CD4-positive, alpha-beta T cell treated with Interleukin-1 beta for 1 hour (primary cell): ENCODE measurements around the gene SLC4A4.

Experiments used
- DNase-seq, 2 donors: peaks; one replicate each; pipeline ENCODE4 v3.0.0-alpha.2; 2020 to 2022

The SLC4A4 gene

DNA sequence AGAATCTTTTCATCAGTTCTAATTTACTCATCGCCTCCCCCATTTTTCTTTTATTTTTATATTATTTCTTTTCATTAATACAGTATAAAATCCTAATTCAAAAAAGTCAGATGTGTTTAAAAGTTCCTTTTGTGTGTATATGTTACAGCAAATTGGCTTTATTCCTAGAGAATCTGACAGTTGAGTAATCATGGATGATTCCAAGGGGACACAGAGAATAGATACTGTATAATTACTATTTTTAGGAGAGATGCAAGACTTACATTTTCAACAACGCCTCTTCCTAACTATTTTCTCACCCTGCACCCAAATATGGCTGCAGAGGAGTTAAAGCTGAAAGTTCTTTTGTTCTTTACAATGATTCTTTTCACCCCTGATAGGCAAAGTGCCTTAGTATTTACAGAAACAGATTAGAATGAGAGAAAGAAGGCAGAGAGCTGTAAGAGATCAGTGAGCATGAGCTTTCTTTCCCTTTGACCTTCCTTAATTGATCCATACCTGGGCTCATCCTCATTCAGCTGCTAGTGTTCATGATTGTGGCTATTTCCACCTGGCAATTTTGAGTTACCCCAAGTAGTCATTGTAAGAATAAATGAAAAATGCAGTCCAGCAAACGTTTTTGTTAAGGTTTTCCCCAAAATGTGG lies 210.8 kb downstream of the SLC4A4 start:
- DNase-seq, result no peak

- no peak for DNase-seq
These were observed 211.7 kb downstream of the SLC4A4 start for GRCh38 chr4:71550220-71551165.

DNA sequence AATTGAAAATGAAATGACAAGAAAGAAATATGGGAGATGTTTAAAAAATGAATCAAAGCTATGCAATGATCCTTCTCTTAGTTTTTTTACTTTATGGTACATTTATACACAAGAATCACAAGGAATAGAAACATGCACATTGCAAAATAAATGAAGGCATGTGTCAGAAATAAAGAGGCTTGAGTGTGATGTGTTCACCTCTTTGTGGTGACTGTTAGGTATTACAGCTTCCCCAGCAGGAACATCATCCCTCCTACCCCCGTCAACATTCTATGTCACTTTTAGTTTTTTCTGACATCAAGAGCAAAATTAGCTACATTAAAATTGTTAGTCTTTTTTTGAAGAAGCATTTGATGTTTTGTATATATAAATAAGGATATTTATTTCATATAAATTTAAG lies 214.8 kb downstream of the SLC4A4 start:
- no peak for DNase-seq

DNA sequence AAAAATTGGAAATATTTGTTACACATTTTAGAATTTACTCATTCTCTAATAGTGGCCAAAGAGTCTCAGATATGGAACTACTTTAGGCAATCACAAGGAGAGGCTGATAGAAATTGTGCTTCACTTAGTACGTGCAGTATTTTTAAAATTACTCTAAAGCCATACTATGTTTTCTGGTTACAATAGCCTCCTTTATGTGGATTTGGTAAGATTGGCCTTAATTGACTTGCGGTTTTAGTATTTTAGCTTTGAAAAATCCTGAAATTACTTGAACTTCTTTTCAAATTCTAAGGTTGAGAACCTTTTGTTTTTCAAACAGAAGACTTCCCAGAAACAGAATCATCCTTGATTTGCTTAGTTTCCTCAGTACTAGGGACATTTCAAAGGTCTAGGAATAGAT lies 215.2 kb downstream of the SLC4A4 start:
- no peak for DNase-seq

DNA sequence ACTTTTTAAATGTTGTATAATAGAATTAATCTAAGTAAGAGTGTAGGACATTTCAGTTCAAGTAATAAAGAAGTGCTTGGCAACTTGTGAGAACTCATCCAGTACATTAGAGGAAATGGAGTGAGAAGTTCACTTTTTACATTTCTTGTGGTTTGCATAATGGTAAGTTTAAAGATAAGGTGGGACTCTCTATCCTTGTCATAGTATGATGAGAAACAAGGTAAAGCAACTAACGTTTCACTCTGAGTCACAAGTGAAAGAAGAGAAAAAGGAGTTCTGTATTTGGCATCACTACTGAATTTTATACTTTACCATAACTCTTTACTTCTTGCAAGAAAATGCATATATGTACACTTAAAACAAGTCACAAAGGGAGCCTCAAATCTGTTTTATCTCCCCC lies 219.4 kb downstream of the SLC4A4 start:
- no peak for DNase-seq

- DNase-seq, result no peak
These were observed 221.2 kb downstream of the SLC4A4 start for GRCh38 chr4:71559957-71560571.

DNA sequence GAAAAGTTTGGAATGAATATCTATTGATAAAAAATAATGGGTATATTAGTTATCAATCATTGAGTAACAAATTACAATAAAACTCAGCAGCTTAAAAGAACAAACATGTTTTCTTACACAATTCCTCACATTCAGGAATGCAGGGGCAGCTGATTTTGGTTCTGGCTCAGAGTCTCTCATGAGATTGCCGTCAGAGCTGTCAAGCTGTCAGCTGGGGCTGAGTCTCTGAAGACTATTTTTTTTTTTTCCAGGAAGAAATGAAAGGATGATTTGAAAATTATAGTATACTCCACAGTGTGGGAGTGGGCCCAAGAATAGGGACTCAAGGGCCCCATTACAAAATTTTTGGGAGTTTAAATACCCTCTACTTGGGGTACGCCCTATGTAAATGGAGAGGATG lies 226.0 kb downstream of the SLC4A4 start:
- DNase-seq, result no peak

GRCh38 chr4:71566856-71567255 lies 228.0 kb downstream of the SLC4A4 start:
- DNase-seq, result no peak

DNA sequence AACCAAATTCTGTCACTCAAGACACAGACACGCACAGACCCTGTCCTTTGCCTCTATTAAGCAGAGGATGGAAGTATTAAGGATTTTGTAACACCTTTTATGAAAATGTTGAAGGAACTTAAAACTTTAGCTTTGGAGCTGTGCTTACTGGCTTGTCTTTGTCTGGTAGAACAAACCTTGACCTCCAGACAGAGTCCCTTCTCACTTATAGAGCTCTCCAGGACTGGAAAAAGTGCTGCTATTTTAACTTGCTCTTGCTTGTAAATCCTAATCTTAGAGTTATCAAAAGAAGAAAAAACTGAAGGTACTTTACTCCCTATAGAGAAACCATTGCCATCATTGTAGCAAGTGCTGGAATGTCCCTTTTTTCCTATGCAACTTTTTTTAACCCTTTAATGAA lies 229.3 kb downstream of the SLC4A4 start:
- no peak for DNase-seq

GRCh38 chr4:71570492-71570891 lies 231.7 kb downstream of the SLC4A4 start:
- no peak for DNase-seq

GRCh38 chr4:71571346-71571745 lies 232.5 kb downstream of the SLC4A4 start:
- DNase-seq, result no peak

DNA sequence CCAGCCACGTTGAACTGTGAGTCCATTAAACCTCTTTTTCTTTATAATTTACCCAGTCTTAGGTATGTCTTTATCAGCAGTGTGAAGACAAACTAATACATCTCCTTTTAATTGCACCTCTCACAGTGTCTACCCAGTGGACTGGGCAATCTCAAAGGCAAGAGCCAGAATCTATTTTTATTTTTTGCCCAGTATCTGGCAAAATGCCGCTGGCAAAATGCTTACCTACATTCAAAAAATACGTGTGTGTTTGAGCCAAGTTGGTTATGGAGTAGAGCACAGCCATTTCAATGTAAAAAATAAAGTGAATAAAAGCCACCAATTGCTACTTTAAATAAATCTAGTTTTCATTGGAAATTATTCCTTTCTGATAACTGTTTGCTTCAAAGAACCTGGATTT lies 245.2 kb downstream of the SLC4A4 start:
- no peak for DNase-seq

DNA sequence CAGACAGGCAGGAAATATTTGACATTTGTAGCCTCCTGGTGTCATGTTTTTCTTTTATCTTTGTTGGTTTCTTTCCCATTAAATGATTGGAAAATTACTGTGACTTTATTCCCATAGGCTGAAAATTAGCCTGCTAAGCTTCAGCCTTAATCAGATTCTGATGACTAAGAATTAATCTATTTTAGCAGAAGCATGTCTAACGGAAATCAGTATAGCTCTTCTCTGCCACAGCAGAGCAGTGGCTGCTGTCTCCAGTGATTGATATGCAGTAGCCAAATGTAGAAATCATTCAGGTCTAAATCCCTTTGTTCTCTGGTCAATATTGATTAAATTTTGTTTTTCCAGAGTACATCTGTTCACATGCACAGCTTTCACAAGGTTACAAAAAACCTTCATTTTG lies 245.8 kb downstream of the SLC4A4 start:
- DNase-seq, result no peak

DNA sequence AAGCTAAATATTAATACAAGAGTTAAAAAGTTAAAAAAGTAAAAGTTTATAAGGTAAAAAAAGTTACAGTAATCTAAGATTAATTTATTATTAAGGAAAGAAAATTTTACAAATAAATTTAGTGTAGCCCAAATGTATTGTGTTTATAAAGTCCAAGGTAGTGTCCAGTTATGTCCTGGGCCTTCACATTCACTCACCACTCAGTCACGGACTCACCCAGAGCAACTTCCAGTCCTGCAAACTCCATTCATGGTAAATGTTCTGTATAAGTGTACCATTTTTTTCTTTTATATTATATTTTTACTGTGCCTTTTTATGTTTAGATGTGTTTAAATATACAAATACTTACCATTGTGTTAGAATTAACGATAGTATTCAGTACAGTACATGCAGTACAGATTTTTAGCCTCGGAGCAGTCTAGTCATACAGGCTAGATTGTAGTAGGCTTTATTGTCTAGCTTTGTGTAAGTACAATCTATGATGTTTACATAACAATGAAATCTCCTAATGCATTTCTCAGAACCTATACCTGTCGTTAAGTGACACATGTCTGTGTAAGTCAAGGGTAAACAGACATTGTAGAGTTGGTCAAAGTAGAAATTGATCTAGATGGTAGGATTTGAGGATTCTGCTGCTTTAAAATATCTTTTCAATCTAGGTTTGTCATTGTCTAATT lies 247.4 kb downstream of the SLC4A4 start:
- no peak for DNase-seq

DNA sequence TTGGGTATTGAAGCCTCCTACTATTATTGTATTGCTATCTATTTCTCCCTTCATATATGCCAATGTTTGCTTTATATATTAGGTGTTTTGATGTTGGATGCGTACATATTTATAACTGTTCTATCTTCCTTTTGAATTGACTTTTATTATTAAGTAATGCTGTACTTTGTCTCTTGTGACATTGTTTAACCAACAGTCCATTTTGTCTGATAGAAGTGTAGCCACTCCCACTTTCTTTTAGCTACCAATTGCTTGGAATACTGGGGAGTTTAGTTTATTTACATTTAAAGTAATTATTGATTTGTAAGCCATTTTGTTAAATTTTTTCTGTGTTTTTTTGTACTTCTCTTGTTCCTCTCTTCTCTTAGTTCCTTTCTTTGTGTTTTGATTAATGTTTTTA lies 249.2 kb downstream of the SLC4A4 start:
- DNase-seq, result no peak

DNA sequence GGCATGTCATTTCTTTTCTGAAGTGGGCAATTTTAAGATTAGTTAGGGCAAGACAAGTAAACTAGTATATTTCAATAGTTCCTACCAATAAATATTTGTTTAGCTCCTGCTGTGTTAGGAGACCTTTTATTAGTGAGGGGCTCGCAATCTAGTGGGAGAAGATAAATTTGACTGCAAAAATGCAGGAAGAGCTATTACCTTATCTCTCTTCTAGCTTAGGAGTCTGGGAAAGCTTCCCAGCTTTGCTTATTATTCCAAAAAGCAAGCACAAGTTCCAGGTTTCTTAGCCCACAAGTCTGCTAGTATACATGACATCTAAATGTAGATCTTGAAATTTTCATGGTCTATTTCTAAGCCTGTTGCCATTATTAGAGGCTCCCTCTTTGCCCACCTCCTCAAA lies 254.0 kb downstream of the SLC4A4 start:
- DNase-seq, result no peak

GRCh38 chr4:71593311-71593710 lies 254.5 kb downstream of the SLC4A4 start:
- no peak for DNase-seq

DNA sequence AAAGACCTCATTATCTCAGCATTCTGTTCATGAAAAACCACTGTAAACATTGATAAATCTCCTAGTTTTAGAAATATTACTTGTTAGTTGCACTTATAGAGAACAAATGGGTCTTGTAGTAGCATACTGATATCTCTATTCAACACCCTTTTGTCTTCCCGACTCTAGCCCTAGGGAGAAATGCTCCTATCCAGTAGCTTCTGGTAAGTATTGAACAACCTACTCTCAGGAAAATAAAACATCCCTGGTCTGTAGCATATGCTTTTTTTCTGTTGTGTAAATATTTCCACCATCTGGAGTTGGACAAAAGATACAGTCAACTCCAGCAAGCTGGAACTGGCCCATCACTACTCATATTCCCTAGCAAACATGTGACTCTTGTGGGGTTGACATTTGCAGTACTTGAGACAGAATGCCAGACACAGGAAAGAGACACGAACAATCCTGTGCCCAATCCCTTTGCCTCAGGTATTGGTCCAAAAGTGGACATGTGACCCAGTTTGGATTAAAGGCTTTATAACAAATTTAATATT lies 256.8 kb downstream of the SLC4A4 start:
- no peak for DNase-seq

- no peak for DNase-seq
These were observed 260.8 kb downstream of the SLC4A4 start for GRCh38 chr4:71599578-71599977.

DNA sequence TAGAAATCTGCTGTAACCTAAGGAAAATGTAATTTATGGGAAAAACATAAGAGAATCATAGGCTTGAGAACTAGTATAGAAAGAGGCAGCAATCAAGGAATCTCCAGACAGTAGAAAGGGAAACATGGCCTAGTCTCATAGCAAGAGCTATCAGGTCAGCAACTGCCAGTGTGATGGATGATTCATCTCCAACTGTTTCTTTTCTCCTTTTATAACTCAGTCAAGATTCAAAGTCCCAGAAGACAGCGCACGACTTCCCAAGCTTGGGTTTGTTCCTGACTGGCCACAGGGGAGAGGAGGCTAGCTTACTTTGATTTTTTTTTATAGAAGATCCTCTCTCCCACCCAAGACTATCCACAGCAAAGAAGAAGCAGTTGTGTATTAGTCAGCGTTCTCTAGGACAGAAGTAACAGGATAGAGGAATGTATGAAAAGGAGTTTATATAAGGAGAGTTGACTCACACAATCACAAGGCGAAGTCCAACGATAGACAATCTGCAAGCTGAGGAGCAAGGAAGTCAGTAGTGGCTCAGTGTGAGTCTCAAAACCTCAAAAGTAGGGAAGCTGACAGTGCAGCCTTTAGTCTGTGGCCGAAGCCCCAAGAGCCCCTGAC lies 263.6 kb downstream of the SLC4A4 start:
- DNase-seq, result no peak

DNA sequence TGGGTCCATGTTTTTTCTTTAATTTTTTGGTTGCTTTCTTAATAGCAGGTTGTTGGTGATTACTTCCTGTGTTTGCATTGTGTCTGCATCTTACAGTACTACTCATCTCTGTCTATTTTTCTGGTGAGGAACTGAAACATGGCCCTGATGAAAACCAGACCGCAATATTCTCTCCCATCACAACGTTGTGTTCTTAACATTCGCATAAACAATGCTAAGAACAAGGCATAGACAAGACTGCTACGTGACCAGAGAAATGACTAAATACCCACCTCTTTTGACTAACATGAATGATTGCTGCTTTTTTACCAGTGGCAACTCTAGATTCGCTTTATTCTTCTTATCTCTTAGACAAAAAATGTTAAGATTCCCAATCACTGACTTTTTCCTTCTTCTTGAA lies 266.0 kb downstream of the SLC4A4 start:
- DNase-seq, result no peak

- DNase-seq, result no peak
These were observed 268.3 kb downstream of the SLC4A4 start for GRCh38 chr4:71607109-71607508.
